Stomach smooth muscle (tissue), 2 donors: ENCODE results near the gene CEP19.

Experiments
- H3K27ac ChIP-seq: one replicate; pipeline ENCODE4 v1.7.0; 2013; ENCODE audit warnings: mild to moderate bottlenecking, low read length, inconsistent platforms
- H3K27me3 ChIP-seq, 2 donors: one replicate each; pipeline ENCODE4 v1.7.0; 2013; ENCODE audit warnings: low read length in 2 of 2; ENCODE audit not compliant: insufficient read depth in 2 of 2, control insufficient read depth in 1 of 2
- H3K36me3 ChIP-seq, 2 donors: one replicate each; pipeline ENCODE4 v1.7.0; 2013; ENCODE audit warnings: low read length in 2 of 2; ENCODE audit not compliant: control insufficient read depth in 2 of 2, insufficient read depth in 2 of 2
- H3K4me1 ChIP-seq: one replicate; pipeline ENCODE4 v1.7.0; 2013; ENCODE audit warnings: low read length; ENCODE audit not compliant: control insufficient read depth, insufficient read depth
- H3K4me3 ChIP-seq, 2 donors: one replicate each; pipeline ENCODE4 v1.7.0; 2013; ENCODE audit warnings: low read length in 2 of 2
- H3K9ac ChIP-seq, 2 donors: one replicate each; pipeline ENCODE4 v1.7.0; 2013; ENCODE audit warnings: low read length in 2 of 2, mild to moderate bottlenecking in 1 of 2
- H3K9me3 ChIP-seq, 2 donors: one replicate each; pipeline ENCODE4 v1.7.0; 2013; ENCODE audit warnings: low read length in 2 of 2; ENCODE audit not compliant: control insufficient read depth in 2 of 2
- donor health status: healthy.
- donor health status: Pancreatic carcinoma.

The CEP19 gene

DNA sequence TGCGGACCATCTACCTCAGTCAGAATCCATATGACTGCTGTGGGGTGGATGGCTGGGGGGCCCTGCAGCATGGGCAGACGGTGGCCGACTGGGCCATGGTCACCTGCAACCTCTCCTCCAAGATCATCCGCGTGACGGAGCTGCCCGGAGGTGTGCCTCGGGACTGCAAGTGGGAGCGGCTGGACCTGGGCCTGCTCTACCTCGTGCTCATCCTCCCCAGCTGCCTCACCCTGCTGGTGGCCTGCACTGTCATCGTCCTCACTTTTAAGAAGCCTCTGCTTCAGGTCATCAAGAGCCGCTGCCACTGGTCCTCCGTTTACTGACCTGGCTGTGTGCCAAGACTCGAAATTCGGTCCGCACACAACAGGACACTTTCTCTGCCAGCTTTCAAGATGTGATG is 50.6 kb downstream of the CEP19 start:
- Histone ChIP-seq H3K27ac (no peak overlapping the region), H3K4me1 (no peaks in the 10 kb centered on the region), H3K9ac (no peak overlapping the region), H3K36me3 (no peaks in the 10 kb centered on the region), H3K27me3 (no peaks in the 10 kb centered on the region), H3K9me3 (no peaks in the 10 kb centered on the region), H3K4me3 (no peak overlapping the region)

DNA sequence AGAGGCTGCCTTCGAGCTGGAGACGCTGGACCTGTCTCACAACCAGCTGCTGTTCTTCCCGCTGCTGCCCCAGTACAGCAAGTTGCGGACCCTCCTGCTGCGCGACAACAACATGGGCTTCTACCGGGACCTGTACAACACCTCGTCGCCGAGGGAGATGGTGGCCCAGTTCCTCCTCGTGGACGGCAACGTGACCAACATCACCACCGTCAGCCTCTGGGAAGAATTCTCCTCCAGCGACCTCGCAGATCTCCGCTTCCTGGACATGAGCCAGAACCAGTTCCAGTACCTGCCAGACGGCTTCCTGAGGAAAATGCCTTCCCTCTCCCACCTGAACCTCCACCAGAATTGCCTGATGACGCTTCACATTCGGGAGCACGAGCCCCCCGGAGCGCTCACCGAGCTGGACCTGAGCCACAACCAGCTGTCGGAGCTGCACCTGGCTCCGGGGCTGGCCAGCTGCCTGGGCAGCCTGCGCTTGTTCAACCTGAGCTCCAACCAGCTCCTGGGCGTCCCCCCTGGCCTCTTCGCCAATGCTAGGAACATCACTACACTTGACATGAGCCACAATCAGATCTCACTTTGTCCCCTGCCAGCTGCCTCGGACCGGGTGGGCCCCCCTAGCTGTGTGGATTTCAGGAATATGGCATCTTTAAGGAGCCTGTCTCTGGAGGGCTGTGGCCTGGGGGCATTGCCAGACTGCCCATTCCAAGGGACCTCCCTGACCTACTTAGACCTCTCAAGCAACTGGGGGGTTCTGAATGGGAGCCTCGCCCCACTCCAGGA is 51.5 kb downstream of the CEP19 start:
- Histone ChIP-seq H3K9ac (no peak overlapping the region), H3K36me3 (no peaks in the 10 kb centered on the region), H3K4me1 (no peaks in the 10 kb centered on the region), H3K9me3 (no peaks in the 10 kb centered on the region), H3K27ac (no peak overlapping the region), H3K4me3 (no peak overlapping the region), H3K27me3 (no peaks in the 10 kb centered on the region)

DNA sequence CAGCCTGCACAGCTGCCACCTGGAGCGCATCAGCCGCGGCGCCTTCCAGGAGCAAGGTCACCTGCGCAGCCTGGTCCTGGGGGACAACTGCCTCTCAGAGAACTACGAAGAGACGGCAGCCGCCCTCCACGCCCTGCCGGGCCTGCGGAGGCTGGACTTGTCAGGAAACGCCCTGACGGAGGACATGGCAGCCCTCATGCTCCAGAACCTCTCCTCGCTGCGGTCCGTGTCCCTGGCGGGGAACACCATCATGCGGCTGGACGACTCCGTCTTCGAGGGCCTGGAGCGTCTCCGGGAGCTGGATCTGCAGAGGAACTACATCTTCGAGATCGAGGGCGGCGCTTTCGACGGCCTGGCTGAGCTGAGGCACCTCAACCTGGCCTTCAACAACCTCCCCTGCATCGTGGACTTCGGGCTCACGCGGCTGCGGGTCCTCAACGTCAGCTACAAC is 52.1 kb downstream of the CEP19 start:
- H3K9me3 ChIP-seq, result no peaks in the 10 kb centered on the region
- no peaks in the 10 kb centered on the region for H3K36me3 ChIP-seq
- no peak overlapping the region for H3K4me3 ChIP-seq
- H3K27ac ChIP-seq, result no peak overlapping the region
- no peaks in the 10 kb centered on the region for H3K27me3 ChIP-seq
- H3K4me1 ChIP-seq, result no peaks in the 10 kb centered on the region
- H3K9ac ChIP-seq, result no peak overlapping the region
